GM10248 (cell line): ENCODE data around the gene LMO1.
A peak's percentile ranks its signal among the peaks of the same experiment; 100 is the strongest.

ENCODE experiments used
- CTCF ChIA-PET: fragments of 300-600 bp; sonication (Branson Sonifier 250); formaldehyde crosslinking; extraction: SDS; loops from one replicate; lab custom pipeline; 2021; ENCODE audit warnings: antibody characterized with exemption; lab: Yijun Ruan, JAX
- POLR2A ChIA-PET: fragments of 350-650 bp; sonication (Branson Sonifier 250); formaldehyde crosslinking; extraction: SDS; loops from one replicate; lab custom pipeline; 2020; ENCODE audit warnings: antibody characterized with exemption; lab: Yijun Ruan, JAX
- DNase-seq: peaks from one replicate; pipeline ENCODE4 v3.0.0; 2012; ENCODE audit errors: extremely low spot score
- TF ChIP-seq, protein P1 (sequence below): IDR thresholded peaks from 2 replicates; pipeline ENCODE4 v1.5.1; 2012; ENCODE audit warnings: mild to moderate bottlenecking, low read depth; ENCODE audit errors: extremely low read depth, missing control alignments, control extremely low read depth

The LMO1 gene

DNA sequence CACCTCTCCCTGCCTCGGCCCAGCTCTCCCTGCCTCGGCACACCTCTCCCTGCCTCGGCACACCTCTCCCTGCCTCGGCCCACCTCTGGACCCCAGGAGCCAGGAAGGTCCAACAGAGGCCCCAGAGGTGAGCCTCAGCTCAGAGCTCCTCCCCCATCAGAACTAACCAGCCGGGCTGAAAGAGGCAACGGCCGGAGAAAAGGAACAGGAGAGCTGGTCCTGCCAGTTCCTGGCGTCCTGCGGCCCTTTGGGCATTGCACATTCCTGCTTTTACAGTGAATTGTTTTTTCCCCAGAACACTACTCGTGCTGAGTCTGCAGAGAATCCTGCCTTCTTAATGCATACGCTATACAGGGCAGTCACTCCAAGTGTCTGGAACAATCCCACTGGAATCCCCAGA is 45.8 kb downstream of the LMO1 start:
- POLR2A ChIA-PET: no interaction called here
- TF ChIP-seq, protein P1, sequence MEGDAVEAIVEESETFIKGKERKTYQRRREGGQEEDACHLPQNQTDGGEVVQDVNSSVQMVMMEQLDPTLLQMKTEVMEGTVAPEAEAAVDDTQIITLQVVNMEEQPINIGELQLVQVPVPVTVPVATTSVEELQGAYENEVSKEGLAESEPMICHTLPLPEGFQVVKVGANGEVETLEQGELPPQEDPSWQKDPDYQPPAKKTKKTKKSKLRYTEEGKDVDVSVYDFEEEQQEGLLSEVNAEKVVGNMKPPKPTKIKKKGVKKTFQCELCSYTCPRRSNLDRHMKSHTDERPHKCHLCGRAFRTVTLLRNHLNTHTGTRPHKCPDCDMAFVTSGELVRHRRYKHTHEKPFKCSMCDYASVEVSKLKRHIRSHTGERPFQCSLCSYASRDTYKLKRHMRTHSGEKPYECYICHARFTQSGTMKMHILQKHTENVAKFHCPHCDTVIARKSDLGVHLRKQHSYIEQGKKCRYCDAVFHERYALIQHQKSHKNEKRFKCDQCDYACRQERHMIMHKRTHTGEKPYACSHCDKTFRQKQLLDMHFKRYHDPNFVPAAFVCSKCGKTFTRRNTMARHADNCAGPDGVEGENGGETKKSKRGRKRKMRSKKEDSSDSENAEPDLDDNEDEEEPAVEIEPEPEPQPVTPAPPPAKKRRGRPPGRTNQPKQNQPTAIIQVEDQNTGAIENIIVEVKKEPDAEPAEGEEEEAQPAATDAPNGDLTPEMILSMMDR: no peak
- DNase-seq: no peak
- CTCF ChIA-PET: interaction anchor here (3.3 kb wide), 1 partner anchor 13 kb away, joined by 7 read pairs; no protein-coding TSS in a partner anchor

DNA sequence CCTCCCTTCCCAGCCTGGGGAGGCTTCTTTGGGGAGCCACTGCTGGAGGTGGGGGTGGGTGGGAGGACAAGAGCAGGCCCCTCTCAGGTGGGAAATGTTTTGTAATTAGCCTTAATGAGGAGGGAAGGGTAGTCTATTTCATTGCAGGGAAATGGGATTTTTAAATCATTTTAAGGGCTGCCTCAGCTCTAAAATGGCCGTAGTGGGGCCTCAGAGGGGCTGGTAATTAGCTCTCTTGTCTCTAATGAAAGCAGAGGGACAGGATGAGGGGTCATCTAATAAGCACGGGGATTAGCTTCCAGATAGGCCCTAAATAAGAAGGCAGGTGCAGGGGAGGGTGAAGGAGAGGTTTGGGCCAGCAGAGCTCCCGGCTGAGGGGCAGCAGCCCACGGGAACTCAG is 46.5 kb downstream of the LMO1 start:
- CTCF ChIA-PET: interaction anchor here (1.2 kb wide), 1 partner anchor 429 kb away, joined by 3 read pairs; no protein-coding TSS in a partner anchor
- POLR2A ChIA-PET: no interaction called here
- TF ChIP-seq, protein P1: no peak
- no peak for DNase-seq

DNA sequence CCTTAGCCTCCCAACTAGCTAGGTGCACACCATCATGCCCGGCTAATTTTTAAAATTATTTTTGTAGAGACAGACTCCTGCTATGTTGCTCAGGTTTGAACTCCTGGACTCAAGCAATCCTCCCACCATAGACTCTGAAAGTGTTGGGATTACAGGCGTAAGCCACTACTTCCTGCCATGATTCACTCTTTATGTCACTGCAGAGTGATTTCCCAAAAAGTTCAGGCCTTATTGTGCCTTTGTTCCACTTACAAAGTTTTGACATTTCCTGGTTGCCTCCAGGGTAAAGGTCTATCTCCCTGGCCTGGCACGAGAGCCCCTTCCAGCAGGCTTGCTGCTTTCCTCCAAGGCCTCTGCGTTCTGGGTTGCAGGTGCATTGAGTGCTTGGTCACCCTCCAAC is 50.3 kb downstream of the LMO1 start:
- DNase-seq: no peak
- POLR2A ChIA-PET: no interaction called here
- TF ChIP-seq, protein P1: no peak
- CTCF ChIA-PET: interaction anchor here (15.0 kb wide), 1 partner anchor 18 kb away, joined by 125 read pairs; no protein-coding TSS in a partner anchor

DNA sequence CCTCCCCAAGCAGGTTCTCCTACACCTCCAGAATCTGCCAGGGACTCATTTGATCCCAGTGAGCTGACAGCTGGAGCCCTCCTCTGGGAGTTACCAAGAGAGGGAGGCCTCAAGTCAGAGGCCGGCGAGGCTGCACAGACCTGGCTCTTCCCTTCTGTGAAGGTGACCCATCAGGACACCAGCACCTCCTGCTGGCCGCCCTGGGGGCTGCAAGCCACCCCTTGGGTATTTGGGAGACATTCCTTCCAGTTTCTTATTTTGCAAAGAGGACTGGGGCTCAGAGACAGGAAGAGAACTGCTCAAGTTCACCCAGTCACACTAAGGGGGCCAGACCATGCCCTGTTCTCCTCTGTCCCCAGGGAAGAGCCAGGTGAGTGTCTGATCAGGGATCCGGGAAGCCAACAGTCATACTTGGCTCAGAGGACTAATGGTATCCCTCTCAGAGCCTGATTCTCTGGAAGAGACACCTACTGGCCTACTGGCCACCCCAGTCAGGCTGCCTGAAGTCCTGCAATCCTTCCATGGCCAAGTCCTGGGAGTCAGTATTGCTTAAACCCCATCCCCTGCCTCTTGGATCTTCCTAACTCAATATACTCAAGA is 54.4 kb downstream of the LMO1 start:
- TF ChIP-seq, protein P1: peak; percentile 44
- ChIA-PET POLR2A (no interaction called here), CTCF (interaction anchor here (1.1 to 15.0 kb wide), 2 partner anchors 14 to 54 kb away, joined by 3 to 125 read pairs; partner anchors contain the start of gene LMO1)
- peak; percentile 60 for DNase-seq

DNA sequence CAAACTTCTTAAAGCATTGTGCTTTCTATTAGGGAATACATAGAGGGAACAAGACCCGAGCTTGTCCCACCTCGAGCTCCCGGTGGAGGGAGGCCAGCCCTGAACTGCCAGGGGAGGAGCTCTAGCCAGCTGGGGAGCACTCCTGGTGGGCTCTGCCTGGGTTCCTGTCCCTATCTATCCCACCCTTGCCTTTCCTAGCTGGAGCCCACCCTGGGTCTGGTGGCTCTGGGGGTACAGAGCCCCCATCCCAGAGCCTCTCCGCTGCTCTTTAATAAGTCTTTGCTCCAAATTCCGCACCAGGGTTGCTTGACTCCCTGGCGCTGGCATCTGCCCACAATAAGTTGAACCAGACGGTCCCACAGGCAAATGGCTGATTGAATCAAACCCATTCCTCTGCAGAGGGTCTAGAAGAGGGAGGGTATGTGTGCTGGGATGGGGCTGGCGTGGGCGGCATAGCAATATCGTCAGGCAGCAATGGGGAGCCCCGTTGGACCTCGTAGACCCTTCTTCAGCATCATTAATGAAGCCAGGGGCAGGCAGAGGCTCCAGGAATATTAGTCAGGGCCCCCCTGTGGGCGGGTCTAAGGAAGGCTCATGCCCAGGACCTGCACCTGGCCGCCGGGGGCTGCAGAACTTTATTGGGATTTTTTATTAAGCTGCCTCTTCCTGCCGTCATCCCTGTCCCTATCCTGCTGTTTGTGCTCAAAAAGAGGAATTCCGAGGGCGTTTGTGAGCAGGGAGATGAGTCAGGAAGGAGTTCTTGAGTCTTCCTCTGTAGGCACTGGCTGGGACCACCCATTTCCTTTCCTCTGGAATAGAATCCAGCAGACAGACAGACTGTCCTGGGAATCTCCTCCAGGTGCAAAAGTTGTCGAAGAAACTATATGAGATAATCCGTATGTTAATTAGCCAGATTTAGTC is 56.3 kb downstream of the LMO1 start:
- no peak for DNase-seq
- CTCF ChIA-PET: interaction anchor here (0.8 to 15.0 kb wide), 5 partner anchors 12 to 17 kb away, joined by 3 to 125 read pairs (median 5); no protein-coding TSS in a partner anchor
- TF ChIP-seq, protein P1: no peak
- POLR2A ChIA-PET: interaction anchor here (0.5 kb wide), 1 partner anchor 186 kb away, joined by 3 read pairs; no protein-coding TSS in a partner anchor

DNA sequence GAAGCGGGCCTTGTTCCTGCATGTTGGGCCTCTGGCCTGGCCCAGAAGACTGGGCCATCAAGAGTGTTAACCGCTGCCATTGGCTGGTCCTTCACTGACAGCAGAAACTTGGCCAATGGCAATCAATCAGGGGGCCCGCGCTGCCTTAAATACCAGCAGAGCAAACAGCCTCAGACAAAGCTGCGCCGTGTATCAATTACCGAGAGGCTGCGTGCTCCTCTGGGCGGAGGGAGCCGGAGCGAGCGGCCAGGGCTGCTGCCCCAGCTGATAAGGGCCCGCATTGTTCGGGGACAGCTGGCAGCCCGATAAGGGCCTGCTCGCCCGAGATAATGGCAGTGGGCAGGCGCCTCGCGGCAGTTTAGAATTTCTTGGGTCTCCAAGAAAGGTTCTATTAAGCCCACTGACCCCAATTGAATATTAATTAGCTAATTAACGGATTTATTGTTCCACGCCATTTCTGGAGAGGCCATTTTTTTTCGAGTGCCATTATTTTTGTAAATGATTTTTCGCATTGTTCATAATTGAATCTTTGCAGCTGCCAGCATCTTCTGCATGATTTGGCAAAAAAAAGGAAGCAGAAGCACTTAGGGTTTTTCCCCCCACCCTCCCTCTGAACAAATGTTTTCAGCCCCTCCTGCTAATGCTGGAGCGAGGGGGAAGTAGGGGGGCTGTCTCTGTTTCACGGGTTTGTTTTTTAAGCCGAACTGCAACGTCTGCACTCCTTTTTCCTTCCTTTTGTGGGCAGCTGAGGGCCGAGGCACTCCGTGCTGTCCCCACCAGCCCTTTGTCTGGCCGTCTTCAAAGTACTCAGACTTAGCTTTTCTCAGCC is 57.2 kb downstream of the LMO1 start:
- TF ChIP-seq, protein P1: no peak
- no peak for DNase-seq
- POLR2A ChIA-PET: interaction anchor here (0.5 kb wide), 1 partner anchor 185 kb away, joined by 3 read pairs; no protein-coding TSS in a partner anchor
- CTCF ChIA-PET: interaction anchor here (1.4 to 15.0 kb wide), 2 partner anchors 11 to 17 kb away, joined by 6 to 125 read pairs; no protein-coding TSS in a partner anchor
